ENCODE measurements around the gene TMEM50B.
"Not testable (repeated sequence)": the region's sequence is repeated elsewhere in the genome, so short reads cannot be mapped to it uniquely, and the experiment has no call there.

TMEM50B gene

GRCh38 chr21:33446620-33447019 lies 33.2 kb downstream of the TMEM50B start:
- not testable (repeated sequence) for H3K27ac ChIP-seq (ENCODE audit: low read depth, low read length); H3K4me1 ChIP-seq (ENCODE audit: control insufficient read depth, insufficient read depth, low read length); H3K9me3 ChIP-seq (ENCODE audit: control insufficient read depth, insufficient read depth, low read length); H3K36me3 ChIP-seq (ENCODE audit: control insufficient read depth, insufficient read depth, low read length); H3K4me3 ChIP-seq (ENCODE audit: low read depth, low read length); H3K9ac ChIP-seq (ENCODE audit: low read depth, low read length); H3K27me3 ChIP-seq (ENCODE audit: control insufficient read depth, insufficient read depth, low read length)

GRCh38 chr21:33444499-33444898 lies 35.3 kb downstream of the TMEM50B start:
- Histone ChIP-seq H3K36me3 (ENCODE audit: control insufficient read depth, insufficient read depth, low read length) (0 out of 2 replicates have a peak, but pooled peaks cover 6% of the 10 kb centered on the region), H3K27me3 (ENCODE audit: control insufficient read depth, insufficient read depth, low read length) (no peaks in the 10 kb centered on the region), H3K4me1 (ENCODE audit: control insufficient read depth, insufficient read depth, low read length) (no peaks in the 10 kb centered on the region), H3K27ac (ENCODE audit: low read depth, low read length) (no peak overlapping the region), H3K9ac (ENCODE audit: low read depth, low read length) (no peak overlapping the region), H3K9me3 (ENCODE audit: control insufficient read depth, insufficient read depth, low read length) (no peaks in the 10 kb centered on the region), H3K4me3 (ENCODE audit: low read depth, low read length) (no peak overlapping the region)

- peaks cover 8% of the 10 kb centered on the region; the same call in 1 of the 2 replicates for H3K36me3 ChIP-seq (ENCODE audit: control insufficient read depth, insufficient read depth, low read length)
- no peak overlapping the region for H3K9ac ChIP-seq (ENCODE audit: low read depth, low read length)
- H3K4me1 ChIP-seq (ENCODE audit: control insufficient read depth, insufficient read depth, low read length) = no peaks in the 10 kb centered on the region
- H3K9me3 ChIP-seq (ENCODE audit: control insufficient read depth, insufficient read depth, low read length) = no peaks in the 10 kb centered on the region
- H3K27me3 ChIP-seq (ENCODE audit: control insufficient read depth, insufficient read depth, low read length) = no peaks in the 10 kb centered on the region
- no peak overlapping the region for H3K27ac ChIP-seq (ENCODE audit: low read depth, low read length)
- H3K4me3 ChIP-seq (ENCODE audit: low read depth, low read length) = no peak overlapping the region
These were observed 36.6 kb downstream of the TMEM50B start for GRCh38 chr21:33443194-33443593.

GRCh38 chr21:33441489-33442477 lies 38.0 kb downstream of the TMEM50B start:
- no peaks in the 10 kb centered on the region for H3K4me1 ChIP-seq (ENCODE audit: control insufficient read depth, insufficient read depth, low read length)
- H3K4me3 ChIP-seq (ENCODE audit: low read depth, low read length) = no peak overlapping the region
- H3K9ac ChIP-seq (ENCODE audit: low read depth, low read length) = no peak overlapping the region
- H3K36me3 ChIP-seq (ENCODE audit: control insufficient read depth, insufficient read depth, low read length) = peaks cover 18% of the 10 kb centered on the region
- no peaks in the 10 kb centered on the region for H3K27me3 ChIP-seq (ENCODE audit: control insufficient read depth, insufficient read depth, low read length)
- no peaks in the 10 kb centered on the region for H3K9me3 ChIP-seq (ENCODE audit: control insufficient read depth, insufficient read depth, low read length)
- H3K27ac ChIP-seq (ENCODE audit: low read depth, low read length) = no peak overlapping the region

- Histone ChIP-seq H3K27me3 (ENCODE audit: control insufficient read depth, insufficient read depth, low read length) (no peaks in the 10 kb centered on the region), H3K9ac (ENCODE audit: low read depth, low read length) (no peak overlapping the region), H3K4me1 (ENCODE audit: control insufficient read depth, insufficient read depth, low read length) (no peaks in the 10 kb centered on the region), H3K4me3 (ENCODE audit: low read depth, low read length) (no peak overlapping the region), H3K27ac (ENCODE audit: low read depth, low read length) (no peak overlapping the region), H3K36me3 (ENCODE audit: control insufficient read depth, insufficient read depth, low read length) (peaks cover 49% of the 10 kb centered on the region), H3K9me3 (ENCODE audit: control insufficient read depth, insufficient read depth, low read length) (no peaks in the 10 kb centered on the region)
These were observed 42.6 kb downstream of the TMEM50B start for GRCh38 chr21:33437140-33437539.

- Histone ChIP-seq H3K27ac (ENCODE audit: low read depth, low read length) (no peak overlapping the region), H3K9ac (ENCODE audit: low read depth, low read length) (no peak overlapping the region), H3K9me3 (ENCODE audit: control insufficient read depth, insufficient read depth, low read length) (no peaks in the 10 kb centered on the region), H3K36me3 (ENCODE audit: control insufficient read depth, insufficient read depth, low read length) (peaks cover 69% of the 10 kb centered on the region), H3K4me3 (ENCODE audit: low read depth, low read length) (no peak overlapping the region), H3K4me1 (ENCODE audit: control insufficient read depth, insufficient read depth, low read length) (no peaks in the 10 kb centered on the region), H3K27me3 (ENCODE audit: control insufficient read depth, insufficient read depth, low read length) (no peaks in the 10 kb centered on the region)
These were observed 44.9 kb downstream of the TMEM50B start for GRCh38 chr21:33434770-33435360.

GRCh38 chr21:33433425-33434114 lies 46.2 kb downstream of the TMEM50B start:
- H3K27ac ChIP-seq (ENCODE audit: low read depth, low read length) = no peak overlapping the region
- H3K4me1 ChIP-seq (ENCODE audit: control insufficient read depth, insufficient read depth, low read length) = no peaks in the 10 kb centered on the region
- no peaks in the 10 kb centered on the region for H3K9me3 ChIP-seq (ENCODE audit: control insufficient read depth, insufficient read depth, low read length)
- H3K4me3 ChIP-seq (ENCODE audit: low read depth, low read length) = no peak overlapping the region
- no peaks in the 10 kb centered on the region for H3K27me3 ChIP-seq (ENCODE audit: control insufficient read depth, insufficient read depth, low read length)
- H3K9ac ChIP-seq (ENCODE audit: low read depth, low read length) = no peak overlapping the region
- H3K36me3 ChIP-seq (ENCODE audit: control insufficient read depth, insufficient read depth, low read length) = peaks cover 80% of the 10 kb centered on the region

- no peak overlapping the region for H3K9ac ChIP-seq (ENCODE audit: low read depth, low read length)
- peaks cover 81% of the 10 kb centered on the region for H3K36me3 ChIP-seq (ENCODE audit: control insufficient read depth, insufficient read depth, low read length)
- H3K27ac ChIP-seq (ENCODE audit: low read depth, low read length) = no peak overlapping the region
- no peak overlapping the region for H3K4me3 ChIP-seq (ENCODE audit: low read depth, low read length)
- H3K4me1 ChIP-seq (ENCODE audit: control insufficient read depth, insufficient read depth, low read length) = no peaks in the 10 kb centered on the region
- no peaks in the 10 kb centered on the region for H3K27me3 ChIP-seq (ENCODE audit: control insufficient read depth, insufficient read depth, low read length)
- no peaks in the 10 kb centered on the region for H3K9me3 ChIP-seq (ENCODE audit: control insufficient read depth, insufficient read depth, low read length)
These were observed 46.8 kb downstream of the TMEM50B start for GRCh38 chr21:33433001-33433400.

- no peak overlapping the region for H3K9ac ChIP-seq (ENCODE audit: low read depth, low read length)
- no peaks in the 10 kb centered on the region for H3K4me1 ChIP-seq (ENCODE audit: control insufficient read depth, insufficient read depth, low read length)
- no peak overlapping the region for H3K27ac ChIP-seq (ENCODE audit: low read depth, low read length)
- H3K4me3 ChIP-seq (ENCODE audit: low read depth, low read length) = no peak overlapping the region
- peaks cover 80% of the 10 kb centered on the region for H3K36me3 ChIP-seq (ENCODE audit: control insufficient read depth, insufficient read depth, low read length)
- H3K9me3 ChIP-seq (ENCODE audit: control insufficient read depth, insufficient read depth, low read length) = no peaks in the 10 kb centered on the region
- no peaks in the 10 kb centered on the region for H3K27me3 ChIP-seq (ENCODE audit: control insufficient read depth, insufficient read depth, low read length)
These were observed 47.3 kb downstream of the TMEM50B start for GRCh38 chr21:33432496-33432895.

- Histone ChIP-seq H3K9me3 (ENCODE audit: control insufficient read depth, insufficient read depth, low read length) (no peaks in the 10 kb centered on the region), H3K9ac (ENCODE audit: low read depth, low read length) (no peak overlapping the region), H3K4me3 (ENCODE audit: low read depth, low read length) (no peak overlapping the region), H3K36me3 (ENCODE audit: control insufficient read depth, insufficient read depth, low read length) (peaks cover 80% of the 10 kb centered on the region), H3K27ac (ENCODE audit: low read depth, low read length) (no peak overlapping the region), H3K27me3 (ENCODE audit: control insufficient read depth, insufficient read depth, low read length) (no peaks in the 10 kb centered on the region), H3K4me1 (ENCODE audit: control insufficient read depth, insufficient read depth, low read length) (no peaks in the 10 kb centered on the region)
These were observed 48.9 kb downstream of the TMEM50B start for GRCh38 chr21:33430858-33431257.

- H3K4me3 ChIP-seq (ENCODE audit: low read depth, low read length) = no peak overlapping the region
- peaks cover 80% of the 10 kb centered on the region for H3K36me3 ChIP-seq (ENCODE audit: control insufficient read depth, insufficient read depth, low read length)
- H3K9ac ChIP-seq (ENCODE audit: low read depth, low read length) = no peak overlapping the region
- no peaks in the 10 kb centered on the region for H3K4me1 ChIP-seq (ENCODE audit: control insufficient read depth, insufficient read depth, low read length)
- no peaks in the 10 kb centered on the region for H3K9me3 ChIP-seq (ENCODE audit: control insufficient read depth, insufficient read depth, low read length)
- no peak overlapping the region for H3K27ac ChIP-seq (ENCODE audit: low read depth, low read length)
- no peaks in the 10 kb centered on the region for H3K27me3 ChIP-seq (ENCODE audit: control insufficient read depth, insufficient read depth, low read length)
These were observed 51.1 kb downstream of the TMEM50B start for GRCh38 chr21:33428669-33429068.

All from HUES48 (cell line).